ENCODE data around the gene KLK8. TPM values are rescaled to one million over a fixed set of nuclear protein-coding genes. Genes with fewer than 3 reads are reported as not detected.

Gene KLK8
- total RNA-seq, 4 donors from 2014 or later: 19.7 to 126 (median 87.2) TPM

- Histone ChIP-seq H3K4me1 (peaks cover 20% of the 10 kb centered on the region), H3K36me3 (no peaks in the 10 kb centered on the region), H3K4me3 (no peak overlapping the region), H3K27me3 (peaks cover 52% of the 10 kb centered on the region), H3K9me3 (no peaks in the 10 kb centered on the region), H3K27ac (no peak overlapping the region)
- 77% methylated on average over 12 of the region's 12 CpGs for WGBS
- TF ChIP-seq CTCF (IDR thresholded peaks at IDR 0.05) (no peak), POLR2AphosphoS5 (IDR thresholded peaks at IDR 0.05) (no peak), POLR2A (IDR thresholded peaks at IDR 0.05) (no peak), EP300 (IDR thresholded peaks at IDR 0.05) (no peak)
- no peak for DNase-seq (ENCODE audit: low spot score in 2 of 2)
Measured at GRCh38 chr19:51012661-51013190, 11.3 kb upstream of the KLK8 start.

- TF ChIP-seq EP300 (IDR thresholded peaks at IDR 0.05) (no peak), POLR2AphosphoS5 (IDR thresholded peaks at IDR 0.05) (peak in 1 of 3 donors; percentile 3), CTCF (IDR thresholded peaks at IDR 0.05) (no peak)
- no peak for DNase-seq (ENCODE audit: low spot score in 2 of 2)
- Histone ChIP-seq H3K27me3 (peaks cover 34% of the 10 kb centered on the region), H3K4me1 (peaks cover 11% of the 10 kb centered on the region), H3K27ac (no peak overlapping the region), H3K4me3 (no peak overlapping the region), H3K36me3 (no peaks in the 10 kb centered on the region), H3K9me3 (no peaks in the 10 kb centered on the region)
- WGBS: 41% methylated on average over 4 of the region's 4 CpGs
Measured at GRCh38 chr19:51010066-51010795, 8.8 kb upstream of the KLK8 start.

- no peaks in the 10 kb centered on the region for H3K9me3 ChIP-seq
- TF ChIP-seq CTCF (IDR thresholded peaks at IDR 0.05) (no peak), EP300 (IDR thresholded peaks at IDR 0.05) (no peak), POLR2AphosphoS5 (IDR thresholded peaks at IDR 0.05) (no peak), POLR2A (IDR thresholded peaks at IDR 0.05) (no peak)
- H3K27ac ChIP-seq: no peak overlapping the region
- H3K36me3 ChIP-seq: no peaks in the 10 kb centered on the region
- no peak for DNase-seq (ENCODE audit: low spot score in 2 of 2)
- H3K27me3 ChIP-seq: peaks cover 24% of the 10 kb centered on the region
- peaks cover 11% of the 10 kb centered on the region for H3K4me1 ChIP-seq
- H3K4me3 ChIP-seq: no peak overlapping the region
- WGBS: 58% methylated on average over 14 of the region's 19 CpGs
Measured at GRCh38 chr19:51009061-51009891, 7.9 kb upstream of the KLK8 start.

- WGBS: 96% methylated on average over 3 of the region's 3 CpGs
- H3K27ac ChIP-seq: no peak overlapping the region
Measured at GRCh38 chr19:51007488-51007887, 6.1 kb upstream of the KLK8 start.

More at GRCh38 chr19:51007488-51007887, 6.1 kb upstream of the KLK8 start:
- no peak overlapping the region for H3K4me3 ChIP-seq
- H3K27me3 ChIP-seq: peaks cover 32% of the 10 kb centered on the region
- DNase-seq (ENCODE audit: low spot score in 2 of 2): no peak
- H3K9me3 ChIP-seq: no peaks in the 10 kb centered on the region
- no peaks in the 10 kb centered on the region for H3K36me3 ChIP-seq
- H3K4me1 ChIP-seq: peaks cover 15% of the 10 kb centered on the region
- TF ChIP-seq POLR2A (IDR thresholded peaks at IDR 0.05) (no peak), POLR2AphosphoS5 (IDR thresholded peaks at IDR 0.05) (no peak), EP300 (IDR thresholded peaks at IDR 0.05) (no peak), CTCF (IDR thresholded peaks at IDR 0.05) (no peak)

All from suprapubic skin (tissue), 4 donors.